Fibroblast of pulmonary artery (primary cell): ENCODE measurements around the gene CELSR1.

Experiments used
- DNase-seq: peaks from one replicate; pipeline ENCODE4 v3.0.0-alpha.2; 2010; ENCODE audit warnings: low read depth
- H3K4me3 ChIP-seq: replicated peaks from 2 replicates; pipeline ENCODE4 v1.5.1; 2011; ENCODE audit warnings: low read depth, mild to moderate bottlenecking, control low read depth, low read length, moderate library complexity
- CTCF ChIP-seq: IDR thresholded peaks from 2 replicates; pipeline ENCODE4 v1.5.1; 2011; ENCODE audit warnings: mild to moderate bottlenecking, control low read depth, low read length, inconsistent platforms; ENCODE audit errors: missing control alignments

The CELSR1 gene

DNA sequence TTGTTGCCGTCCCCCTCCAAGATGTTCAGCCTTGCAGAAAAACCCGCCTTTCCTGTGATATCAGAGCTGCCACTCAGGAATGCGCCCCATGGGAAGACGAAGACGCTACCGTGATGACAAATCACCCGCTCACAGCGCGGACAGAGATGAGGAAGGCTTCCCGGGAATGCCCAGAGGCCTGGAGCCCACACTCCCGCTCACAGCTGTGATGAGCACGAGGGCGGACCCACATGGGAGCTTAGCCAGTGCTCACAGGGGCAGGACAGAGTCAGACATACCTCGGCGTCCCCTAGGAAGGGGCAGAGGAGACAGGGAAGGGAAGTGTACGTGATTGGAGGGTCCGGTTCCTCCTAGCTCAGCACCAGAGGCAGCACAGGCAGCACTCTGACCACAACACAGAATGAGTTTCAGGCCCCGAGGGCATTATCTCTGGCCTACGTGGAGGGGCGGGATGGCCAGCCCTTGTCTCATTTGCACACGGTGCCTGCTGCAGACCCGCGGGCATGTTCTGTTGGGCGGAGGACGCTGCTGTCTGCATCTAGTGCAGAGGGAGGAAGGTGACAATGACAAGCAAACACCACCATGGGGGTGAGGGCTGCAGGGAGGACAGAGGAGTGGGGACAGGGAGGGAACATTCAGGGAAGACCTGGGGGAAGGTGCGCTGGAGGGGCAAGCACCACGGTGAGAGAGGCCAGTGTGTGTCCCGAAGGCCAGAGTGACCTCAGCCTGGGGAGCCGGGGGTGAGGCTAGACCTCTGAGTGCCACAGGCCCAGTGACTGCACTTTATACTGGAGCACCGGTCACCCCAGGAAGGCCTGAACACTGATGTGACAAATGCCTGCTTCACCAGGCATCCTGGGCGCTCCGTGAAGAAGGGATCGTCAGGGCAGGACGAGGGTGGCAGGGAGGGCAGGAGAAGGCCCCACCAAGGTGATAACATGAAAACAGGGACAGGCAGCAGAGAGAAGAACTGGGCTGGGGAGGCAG lies 79.6 kb downstream of the CELSR1 start:
- no peak overlapping the region for H3K4me3 ChIP-seq
- TF ChIP-seq CTCF: no peak
- DNase-seq: peak; percentile 11

DNA sequence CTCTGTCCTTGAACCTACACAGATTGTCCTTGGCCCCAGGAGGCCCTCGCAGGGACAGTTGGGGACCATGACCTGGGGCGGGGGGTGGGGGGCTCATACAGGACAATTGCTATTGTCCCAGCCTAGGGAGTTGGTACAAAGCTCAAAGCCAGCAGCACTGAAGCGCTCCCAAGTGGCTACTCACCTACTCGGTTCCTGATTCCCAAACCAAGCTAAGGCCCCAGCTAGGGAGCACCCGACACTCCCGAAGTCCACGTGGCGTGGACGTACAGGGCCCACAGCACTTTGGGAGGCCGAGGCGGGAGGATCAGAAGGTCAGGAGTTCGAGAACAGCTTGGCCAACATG lies 80.6 kb downstream of the CELSR1 start:
- H3K4me3 ChIP-seq: no peak overlapping the region
- no peak for TF ChIP-seq CTCF
- DNase-seq: no peak

GRCh38 chr22:46455446-46455845 lies 82.0 kb downstream of the CELSR1 start:
- H3K4me3 ChIP-seq: no peak overlapping the region
- DNase-seq: no peak
- TF ChIP-seq CTCF: no peak

DNA sequence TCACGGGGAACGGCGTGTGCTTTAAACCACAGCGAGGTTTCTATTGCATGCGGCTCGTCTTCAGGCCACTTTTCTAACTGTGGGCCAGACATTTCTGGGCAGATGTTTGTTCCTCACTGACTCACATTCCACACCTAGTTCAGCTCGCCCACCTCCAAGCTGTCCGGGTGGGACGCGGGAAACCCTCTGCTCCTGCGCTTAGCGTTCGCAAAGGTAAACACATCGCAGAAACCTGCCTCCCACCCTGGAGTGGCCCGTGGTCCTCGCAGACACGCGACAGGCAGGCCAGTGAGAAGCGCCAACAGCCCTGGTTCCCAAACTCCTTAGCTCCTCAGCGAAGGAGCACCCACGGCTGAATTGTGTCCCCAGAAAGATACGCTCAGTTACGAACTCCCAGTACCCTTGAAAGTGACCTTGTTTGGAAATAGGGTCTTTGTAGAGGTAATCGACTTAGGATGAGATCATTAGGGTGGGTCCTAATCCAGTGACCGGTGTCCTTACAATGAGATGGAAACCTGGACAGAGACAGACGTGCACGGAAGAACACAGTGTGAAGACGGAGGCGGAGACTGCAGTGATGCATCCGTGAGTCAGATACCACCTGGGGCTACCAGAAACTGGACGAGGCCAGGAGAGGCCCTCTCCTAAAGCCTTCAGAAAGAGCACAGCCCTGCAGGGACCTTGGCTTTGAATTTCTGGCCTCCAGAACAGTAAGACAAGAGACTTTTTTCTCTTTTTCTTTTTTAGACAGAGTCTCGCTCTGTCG lies 82.7 kb downstream of the CELSR1 start:
- DNase-seq: no peak
- H3K4me3 ChIP-seq: no peak overlapping the region
- TF ChIP-seq CTCF: no peak

DNA sequence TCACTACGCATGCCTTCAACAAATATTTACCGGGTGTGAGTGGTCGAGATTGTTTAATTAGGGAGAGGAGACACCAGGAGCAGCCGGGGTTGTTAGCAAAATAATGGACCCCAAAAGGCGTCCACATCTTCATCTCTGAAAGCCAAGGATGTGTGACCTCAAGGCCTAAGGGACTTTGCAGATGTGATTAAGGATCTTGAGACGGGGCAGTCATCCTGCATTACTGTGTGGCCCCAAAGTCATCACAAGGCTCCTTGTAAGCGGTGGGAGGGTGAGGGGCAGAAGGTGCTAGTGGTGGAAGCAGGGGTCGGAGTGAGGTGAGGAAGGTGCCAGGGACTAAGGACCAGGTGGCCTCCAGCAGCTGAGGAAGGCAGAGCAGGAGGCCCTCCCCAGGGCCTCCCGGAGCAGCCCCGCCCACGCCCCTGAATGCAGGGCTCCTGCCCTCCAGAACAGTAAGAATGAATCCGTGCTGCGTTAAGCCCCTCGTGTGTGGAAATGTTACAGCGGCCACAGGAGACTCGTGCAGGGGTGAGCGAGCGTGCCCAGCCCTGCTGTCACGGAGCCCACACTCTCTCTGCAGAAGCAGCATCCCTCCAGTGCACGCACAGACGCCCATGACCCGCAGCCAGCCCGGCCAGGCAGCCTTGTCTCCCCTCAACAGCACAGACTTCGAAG lies 83.5 kb downstream of the CELSR1 start:
- H3K4me3 ChIP-seq: no peak overlapping the region
- no peak for DNase-seq
- TF ChIP-seq CTCF: no peak

- TF ChIP-seq CTCF: no peak
These were observed 84.2 kb downstream of the CELSR1 start for GRCh38 chr22:46453006-46453828.

More at GRCh38 chr22:46453006-46453828, 84.2 kb downstream of the CELSR1 start:
- H3K4me3 ChIP-seq: no peak overlapping the region
- DNase-seq: peak; percentile 4
